H9 (cell line): Measurements from ENCODE around the gene KLK11. TPM values are rescaled to one million over a fixed set of nuclear protein-coding genes. Genes with fewer than 3 reads are reported as not detected.
A peak's percentile ranks its signal among the peaks of the same experiment; 100 is the strongest.

Experiments
- DNase-seq: peaks from one replicate; pipeline ENCODE4 v3.0.0-alpha.2; 2017
- H2AFZ ChIP-seq: one replicate; pipeline ENCODE4 v1.6.1; 2013; ENCODE audit warnings: mild to moderate bottlenecking, low read length, control low read depth, moderate library complexity
- H2AK5ac ChIP-seq: 2 replicates; pipeline ENCODE4 v1.6.1; 2013; ENCODE audit warnings: low read length, control low read depth, mixed read lengths; ENCODE audit not compliant: insufficient read length
- H2BK120ac ChIP-seq: one replicate; pipeline ENCODE4 v1.6.1; 2013; ENCODE audit warnings: low read depth, mild to moderate bottlenecking, low read length, control low read depth, inconsistent platforms; ENCODE audit not compliant: poor library complexity, severe bottlenecking
- H2BK12ac ChIP-seq: 2 replicates; pipeline ENCODE4 v1.6.1; 2013; ENCODE audit warnings: low read length, control low read depth, mixed read lengths, low read depth; ENCODE audit not compliant: insufficient read length
- H2BK15ac ChIP-seq: 2 replicates; pipeline ENCODE4 v1.6.1; 2013; ENCODE audit warnings: low read depth, low read length, control low read depth
- H2BK20ac ChIP-seq: one replicate; pipeline ENCODE4 v1.6.1; 2013; ENCODE audit warnings: low read depth, mild to moderate bottlenecking, low read length, control low read depth, inconsistent platforms; ENCODE audit not compliant: poor library complexity, severe bottlenecking
- H2BK5ac ChIP-seq: 2 replicates; pipeline ENCODE4 v1.6.1; 2013; ENCODE audit warnings: low read length, control low read depth, mixed read lengths; ENCODE audit not compliant: insufficient read length
- H3K14ac ChIP-seq: 2 replicates; pipeline ENCODE4 v1.6.1; 2013; ENCODE audit warnings: low read length, control low read depth; ENCODE audit not compliant: insufficient read depth
- H3K18ac ChIP-seq: 2 replicates; pipeline ENCODE4 v1.6.1; 2013; ENCODE audit warnings: low read depth, mild to moderate bottlenecking, mixed read lengths, low read length, control low read depth; ENCODE audit not compliant: insufficient read length
- H3K23ac ChIP-seq: 2 replicates; pipeline ENCODE4 v1.6.1; 2013; ENCODE audit warnings: low read length, control low read depth, mixed read lengths, low read depth; ENCODE audit not compliant: insufficient read length
- H3K23me2 ChIP-seq: 2 replicates; pipeline ENCODE4 v1.6.1; 2013; ENCODE audit warnings: low read depth, mild to moderate bottlenecking, mixed read lengths, low read length, control low read depth; ENCODE audit not compliant: insufficient read length, poor library complexity, severe bottlenecking
- H3K27ac ChIP-seq: 2 replicates; pipeline ENCODE4 v1.5.1; 2013; ENCODE audit warnings: low read length, control low read depth, mixed read lengths, low read depth; ENCODE audit not compliant: insufficient read length
- H3K27me3 ChIP-seq: 2 replicates; pipeline ENCODE4 v1.6.1; 2013; ENCODE audit warnings: low read length, control low read depth, inconsistent platforms; ENCODE audit not compliant: insufficient read depth
- H3K4ac ChIP-seq: 2 replicates; pipeline ENCODE4 v1.6.1; 2013; ENCODE audit warnings: low read depth, mild to moderate bottlenecking, control low read depth, inconsistent platforms, low read length, moderate library complexity
- H3K4me1 ChIP-seq: 2 replicates; pipeline ENCODE4 v1.6.1; 2013; ENCODE audit warnings: low read length, control low read depth, inconsistent platforms; ENCODE audit not compliant: insufficient read depth
- H3K4me2 ChIP-seq: 2 replicates; pipeline ENCODE4 v1.6.1; 2013; ENCODE audit warnings: low read length, control low read depth, mixed read lengths; ENCODE audit not compliant: insufficient read length, insufficient read depth
- H3K56ac ChIP-seq: 2 replicates; pipeline ENCODE4 v1.6.1; 2013; ENCODE audit warnings: low read depth, mild to moderate bottlenecking, mixed read lengths, low read length, control low read depth; ENCODE audit not compliant: insufficient read length
- H3K79me1 ChIP-seq: 2 replicates; pipeline ENCODE4 v1.6.1; 2013; ENCODE audit warnings: low read depth, mild to moderate bottlenecking, moderate library complexity, low read length, control low read depth, inconsistent platforms; ENCODE audit not compliant: insufficient read depth, poor library complexity, severe bottlenecking
- H3K79me2 ChIP-seq: 2 replicates; pipeline ENCODE4 v1.6.1; 2013; ENCODE audit warnings: low read length, control low read depth, inconsistent platforms; ENCODE audit not compliant: insufficient read depth
- H3K9ac ChIP-seq: 2 replicates; pipeline ENCODE4 v1.6.1; 2013; ENCODE audit warnings: low read length, control low read depth, mixed read lengths; ENCODE audit not compliant: insufficient read length; ENCODE audit errors: extremely low read depth
- H3K9me3 ChIP-seq: one replicate; pipeline ENCODE4 v1.6.1; 2013; ENCODE audit warnings: low read depth, low read length, inconsistent platforms; ENCODE audit not compliant: control insufficient read depth
- H3T11ph ChIP-seq: one replicate; pipeline ENCODE4 v1.6.1; 2013; ENCODE audit warnings: mild to moderate bottlenecking, low read length, control low read depth, inconsistent platforms
- H4K20me1 ChIP-seq: one replicate; pipeline ENCODE4 v1.6.1; 2013; ENCODE audit not compliant: control insufficient read depth, insufficient read length, insufficient read depth
- H4K5ac ChIP-seq: 2 replicates; pipeline ENCODE4 v1.6.1; 2013; ENCODE audit warnings: low read depth, mild to moderate bottlenecking, mixed read lengths, low read length, control low read depth; ENCODE audit not compliant: insufficient read length
- H4K8ac ChIP-seq: replicated peaks from 2 replicates; pipeline ENCODE4 v1.6.1; 2013; ENCODE audit warnings: low read length, control low read depth, mixed read lengths, low read depth; ENCODE audit not compliant: insufficient read length
- H4K91ac ChIP-seq: 2 replicates; pipeline ENCODE4 v1.6.1; 2013; ENCODE audit warnings: low read depth, mild to moderate bottlenecking, moderate library complexity, mixed read lengths, low read length, control low read depth; ENCODE audit not compliant: insufficient read length
- H3K27ac Mint-ChIP-seq, 3 experiments: 2 replicates in 2 of 3; 3 replicates in 1 of 3; pipeline ENCODE4 v1.8.0; 2020 to 2021; ENCODE audit warnings: mixed read lengths in 3 of 3, mild to moderate bottlenecking in 1 of 3, moderate library complexity in 1 of 3
- H3K27me3 Mint-ChIP-seq: 2 replicates; pipeline ENCODE4 v1.8.0; 2021; ENCODE audit warnings: low read depth, mild to moderate bottlenecking, moderate library complexity, mixed read lengths
- H3K36me3 Mint-ChIP-seq, 3 experiments: 2 replicates in 2 of 3; 3 replicates in 1 of 3; pipeline ENCODE4 v1.8.0; 2020 to 2021; ENCODE audit warnings: low read depth in 3 of 3, mixed read lengths in 3 of 3; ENCODE audit not compliant: insufficient read depth in 1 of 3
- H3K4me1 Mint-ChIP-seq, 2 experiments: 2 replicates each; pipeline ENCODE4 v1.8.0; 2020; ENCODE audit warnings: mixed read lengths in 2 of 2
- H3K4me3 Mint-ChIP-seq, 2 experiments: 2 replicates in 1 of 2; 3 replicates in 1 of 2; pipeline ENCODE4 v1.8.0; 2020 to 2021; ENCODE audit warnings: mild to moderate bottlenecking in 2 of 2, mixed read lengths in 2 of 2, moderate library complexity in 1 of 2
- H3K9me3 Mint-ChIP-seq, 2 experiments: 2 replicates in 1 of 2; 3 replicates in 1 of 2; pipeline ENCODE4 v1.8.0; 2020; ENCODE audit warnings: mild to moderate bottlenecking in 2 of 2, mixed read lengths in 2 of 2, moderate library complexity in 1 of 2
- WGBS: extraction: QIAGEN DNeasy Blood & Tissue Kit; methylation state at CpG from one replicate; pipeline ENCODE4 v1.1.7; 2013; ENCODE audit warnings: missing lambda C conversion rate, low lambda C conversion rate, mixed read lengths; ENCODE audit not compliant: insufficient read length; ENCODE audit errors: extremely low coverage; 5-methylcytosine and 5-hydroxymethylcytosine counted together
- total RNA-seq: library from RNA; stranded (reverse); gene quantifications from 2 replicates; pipeline ENCODE4 v1.2.1, GENCODE V29; 2021
- TF ChIP-seq, protein P1 (sequence below): fragments of 200-600 bp; sonication (generic); conservative IDR thresholded peaks from 3 replicates; pipeline ENCODE4 v1.8.0; 2021; ENCODE audit warnings: antibody characterized with exemption, mild to moderate bottlenecking

Gene KLK11
- total RNA-seq, 1 experiment from 2014 or later = not detected

- Histone ChIP-seq H4K20me1 (no peaks in the 10 kb centered on the region), H2BK5ac (no peak overlapping the region), H3K4me2 (peak overlapping the region; percentile 76), H4K5ac (no peak overlapping the region), H2AFZ (no peak overlapping the region), H2BK20ac (no peak overlapping the region), H4K91ac (no peak overlapping the region), H3K18ac (peak overlapping the region; percentile 51), H2BK15ac (no peak overlapping the region), H4K8ac (no peak overlapping the region), H3K9me3 (no peaks in the 10 kb centered on the region), H3T11ph (no peak overlapping the region), H3K79me1 (no peaks in the 10 kb centered on the region), H3K14ac (peak overlapping the region; percentile 77; the same call in 1 of the 2 replicates), H3K4me1 (0 out of 2 replicates have a peak, but pooled peaks cover 4% of the 10 kb centered on the region), H3K27ac (peak overlapping the region; percentile 14), H2AK5ac (no peak overlapping the region), H2BK120ac (no peak overlapping the region), H3K56ac (no peak overlapping the region), H3K4ac (no peak overlapping the region), H3K23ac (no peak overlapping the region), H3K27me3 (no peaks in the 10 kb centered on the region), H3K23me2 (peaks cover 6% of the 10 kb centered on the region), H3K9ac (peak overlapping the region; percentile 46), H2BK12ac (no peak overlapping the region), H3K79me2 (no peaks in the 10 kb centered on the region)
- WGBS = no CpG with 5 or more reads among the region's 12 CpGs
- H3K36me3 Mint-ChIP-seq = no peaks in the 10 kb centered on the region
- DNase-seq = peak; percentile 72
- H3K9me3 Mint-ChIP-seq = no peaks in the 10 kb centered on the region; a peak in 1 of 5 replicates
- H3K27ac Mint-ChIP-seq = peak overlapping the region in 2 of 3 experiments; percentile 27 to 88; a peak in 4 of 7 replicates
- peaks cover 25 to 37% of the 10 kb centered on the region in 2 experiments for H3K4me1 Mint-ChIP-seq
- TF ChIP-seq, protein P1, sequence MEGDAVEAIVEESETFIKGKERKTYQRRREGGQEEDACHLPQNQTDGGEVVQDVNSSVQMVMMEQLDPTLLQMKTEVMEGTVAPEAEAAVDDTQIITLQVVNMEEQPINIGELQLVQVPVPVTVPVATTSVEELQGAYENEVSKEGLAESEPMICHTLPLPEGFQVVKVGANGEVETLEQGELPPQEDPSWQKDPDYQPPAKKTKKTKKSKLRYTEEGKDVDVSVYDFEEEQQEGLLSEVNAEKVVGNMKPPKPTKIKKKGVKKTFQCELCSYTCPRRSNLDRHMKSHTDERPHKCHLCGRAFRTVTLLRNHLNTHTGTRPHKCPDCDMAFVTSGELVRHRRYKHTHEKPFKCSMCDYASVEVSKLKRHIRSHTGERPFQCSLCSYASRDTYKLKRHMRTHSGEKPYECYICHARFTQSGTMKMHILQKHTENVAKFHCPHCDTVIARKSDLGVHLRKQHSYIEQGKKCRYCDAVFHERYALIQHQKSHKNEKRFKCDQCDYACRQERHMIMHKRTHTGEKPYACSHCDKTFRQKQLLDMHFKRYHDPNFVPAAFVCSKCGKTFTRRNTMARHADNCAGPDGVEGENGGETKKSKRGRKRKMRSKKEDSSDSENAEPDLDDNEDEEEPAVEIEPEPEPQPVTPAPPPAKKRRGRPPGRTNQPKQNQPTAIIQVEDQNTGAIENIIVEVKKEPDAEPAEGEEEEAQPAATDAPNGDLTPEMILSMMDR = no peak
- peak overlapping the region; percentile 14 to 59; a peak in 2 of 5 replicates for H3K4me3 Mint-ChIP-seq
- peaks cover 40% of the 10 kb centered on the region for H3K27me3 Mint-ChIP-seq
Observed at GRCh38 chr19:51002089-51002532, 24.3 kb downstream of the KLK11 start.
